GM13977 (cell line): ENCODE data around the gene TRIM66.

Experiments used
- DNase-seq: peaks from one replicate; pipeline ENCODE4 v3.0.0; 2012; ENCODE audit warnings: low spot score
- CTCF ChIP-seq: IDR thresholded peaks from 2 replicates; pipeline ENCODE4 v1.5.1; 2012; ENCODE audit warnings: mild to moderate bottlenecking, control low read depth; ENCODE audit not compliant: insufficient read depth; ENCODE audit errors: extremely low read depth, missing control alignments
- in situ Hi-C: fragments of 300-500 bp; cut with MboI; formaldehyde crosslinking; loops from one replicate; pipeline ENCODE4 v1.12.0; 2022; ENCODE audit warnings: low sequenced_read_pairs, low pct_unique_long_range_greater_than_20kb, mixed read lengths, inconsistent platforms; ENCODE audit not compliant: unreplicated experiment

Gene TRIM66

DNA sequence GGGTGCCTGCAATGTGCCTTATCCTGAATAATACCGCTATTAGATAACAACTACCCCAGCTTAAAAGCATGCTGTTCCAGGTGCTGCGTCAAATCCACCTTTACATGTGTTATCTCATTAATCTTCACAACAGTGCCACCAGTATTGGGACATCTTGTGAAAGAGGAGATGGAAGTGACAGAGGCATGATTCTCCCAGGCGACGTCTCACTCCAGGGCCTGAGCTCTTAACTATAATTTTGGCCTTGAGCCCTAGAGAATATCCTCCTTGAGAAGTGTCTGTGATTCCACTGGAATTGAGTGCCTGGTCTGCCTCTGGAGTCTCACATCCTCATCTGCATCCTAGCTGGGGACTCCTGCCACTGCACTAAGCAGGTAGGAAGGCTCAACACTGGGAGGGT is 43.9 kb upstream of the TRIM66 start:
- DNase-seq, result no peak
- in situ Hi-C loops, result no loop called here
- no peak for TF ChIP-seq CTCF

- no peak for DNase-seq
- no peak for TF ChIP-seq CTCF
- in situ Hi-C loops, result no loop called here
Observed at GRCh38 chr11:8724682-8725081, 42.2 kb upstream of the TRIM66 start.

DNA sequence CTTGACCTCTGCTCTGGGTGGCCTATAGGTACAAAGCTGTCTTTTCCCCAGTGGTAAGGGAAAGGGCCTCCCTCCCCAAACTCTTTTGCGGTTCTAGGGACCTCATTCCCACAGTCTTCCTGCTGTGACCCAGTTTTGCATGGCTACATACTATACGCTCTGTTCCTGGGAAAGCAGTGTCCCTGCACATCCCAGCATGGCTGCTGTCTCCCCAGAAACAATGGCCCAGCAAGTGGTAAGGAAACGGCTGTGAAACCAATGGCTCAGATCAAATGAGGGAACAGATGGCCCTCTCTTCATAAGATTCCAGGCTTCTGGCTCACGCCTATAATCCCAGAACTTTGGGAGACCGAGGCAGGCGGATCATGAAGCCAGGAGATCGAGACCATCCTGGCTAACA is 41.2 kb upstream of the TRIM66 start:
- in situ Hi-C loops, result no loop called here
- no peak for TF ChIP-seq CTCF
- DNase-seq, result no peak

GRCh38 chr11:8722809-8723208 is 40.3 kb upstream of the TRIM66 start:
- in situ Hi-C loops, result no loop called here
- no peak for DNase-seq
- no peak for TF ChIP-seq CTCF

DNA sequence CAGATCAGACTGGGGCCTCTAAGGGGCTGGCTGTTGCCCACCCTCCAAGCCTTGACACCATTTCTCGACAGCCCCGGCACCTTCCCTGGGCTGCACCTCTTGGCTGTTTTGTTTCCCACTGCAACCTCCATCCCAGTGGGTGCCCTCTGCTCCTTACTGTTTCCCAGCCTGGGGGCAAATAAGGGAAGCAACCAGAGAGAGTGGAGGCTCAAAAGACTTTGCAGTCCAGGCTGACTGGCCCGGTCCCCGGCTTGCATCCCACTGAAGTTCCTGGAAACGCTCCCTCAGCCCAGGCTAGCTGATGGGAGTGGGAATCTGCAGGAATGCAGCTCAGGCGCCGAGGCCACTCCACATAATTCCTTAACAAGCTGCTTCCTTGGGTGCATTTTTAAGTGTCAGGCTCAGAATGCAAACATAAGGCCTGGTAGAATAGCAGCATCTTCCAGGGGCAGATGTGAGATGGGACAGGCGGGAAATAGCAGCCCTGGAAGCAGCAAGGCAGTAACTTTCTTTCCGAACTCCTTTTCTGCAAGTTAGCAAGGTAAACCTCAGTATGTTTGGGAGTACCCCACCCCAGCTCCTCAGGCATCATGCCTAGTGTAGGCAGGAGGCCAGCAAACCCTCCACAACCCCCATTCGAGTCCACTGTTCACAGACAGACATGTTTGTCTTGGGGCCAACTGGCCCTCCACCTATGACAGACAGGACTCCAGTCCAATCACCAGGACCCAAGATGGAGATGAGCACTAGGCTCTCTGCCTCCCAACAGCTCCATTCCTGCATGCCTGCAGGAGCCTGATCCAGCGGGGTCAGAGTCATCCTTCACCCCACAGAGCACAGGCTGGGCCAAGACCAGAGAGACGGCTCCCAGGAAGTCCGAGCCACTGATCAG is 39.4 kb upstream of the TRIM66 start:
- in situ Hi-C loops, result no loop called here
- DNase-seq, result no peak
- no peak for TF ChIP-seq CTCF

DNA sequence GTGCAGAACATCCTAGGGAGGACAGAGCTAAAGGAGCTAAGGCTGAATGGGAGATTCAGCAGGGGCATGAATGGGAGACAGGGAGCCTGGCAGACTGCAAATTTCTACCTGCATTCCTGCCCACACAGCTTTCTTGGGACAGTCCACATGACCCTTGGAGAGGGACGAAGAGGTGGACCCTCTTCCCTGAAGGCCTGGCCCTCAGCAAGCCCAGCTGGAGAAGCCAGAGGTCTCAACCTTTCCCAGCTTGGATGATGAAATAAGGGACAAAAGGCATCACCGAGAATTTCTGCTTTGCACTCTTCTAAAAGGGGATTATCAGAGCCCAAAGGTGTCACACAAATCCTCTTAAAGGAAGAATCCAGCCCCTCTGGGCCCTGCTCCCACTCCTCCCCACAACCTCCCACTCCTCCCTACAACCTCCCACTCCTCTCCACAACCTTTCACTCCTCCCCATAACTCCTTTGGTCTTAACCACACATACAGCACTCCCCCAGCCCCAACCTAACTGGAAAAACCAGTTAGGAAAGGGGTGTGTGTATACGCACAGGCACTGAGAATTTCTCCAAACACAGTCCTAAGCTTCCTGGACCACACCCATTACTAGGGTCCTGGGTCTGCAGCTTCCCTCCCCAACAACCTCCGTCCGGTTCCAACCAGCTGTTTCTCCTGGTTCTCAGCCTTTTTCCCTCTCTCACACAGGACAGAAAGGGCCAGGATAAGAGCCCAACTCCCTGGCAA is 38.6 kb upstream of the TRIM66 start:
- no peak for TF ChIP-seq CTCF
- no peak for DNase-seq
- in situ Hi-C loops, result no loop called here
